Stimulated activated naive CD8-positive, alpha-beta T cell treated with anti-CD3 and anti-CD28 coated beads, Interleukin-15, amount 100 ng/mL, for 72 hours (primary cell): Measurements from ENCODE around the gene RPS27L.
A peak's percentile ranks its signal among the peaks of the same experiment; 100 is the strongest.

Experiments used
- ATAC-seq: fragments of 150-1000 bp; cut with Tn5 transposase; 2 replicates; pipeline ENCODE4 v1.10.0; 2021; ENCODE audit warnings: mild to moderate bottlenecking, moderate library complexity
- DNase-seq, 2 donors: peaks; one replicate each; pipeline ENCODE4 v3.0.0; 2021 to 2022
- H3K27ac Mint-ChIP-seq, 2 donors: one replicate each; pipeline ENCODE4 v1.8.0; 2022; ENCODE audit warnings: mild to moderate bottlenecking in 2 of 2, mixed read lengths in 2 of 2, moderate library complexity in 2 of 2
- H3K27me3 Mint-ChIP-seq: one replicate; pipeline ENCODE4 v1.8.0; 2022; ENCODE audit warnings: mixed read lengths
- H3K4me1 Mint-ChIP-seq: one replicate; pipeline ENCODE4 v1.8.0; 2022; ENCODE audit warnings: mild to moderate bottlenecking, mixed read lengths
- H3K4me3 Mint-ChIP-seq, 2 donors: one replicate each; pipeline ENCODE4 v1.8.0; 2022; ENCODE audit warnings: mild to moderate bottlenecking in 2 of 2, mixed read lengths in 2 of 2, moderate library complexity in 1 of 2
- H3K9me3 Mint-ChIP-seq, 2 donors: one replicate each; pipeline ENCODE4 v1.8.0; 2022; ENCODE audit warnings: mixed read lengths in 2 of 2

The RPS27L gene

DNA sequence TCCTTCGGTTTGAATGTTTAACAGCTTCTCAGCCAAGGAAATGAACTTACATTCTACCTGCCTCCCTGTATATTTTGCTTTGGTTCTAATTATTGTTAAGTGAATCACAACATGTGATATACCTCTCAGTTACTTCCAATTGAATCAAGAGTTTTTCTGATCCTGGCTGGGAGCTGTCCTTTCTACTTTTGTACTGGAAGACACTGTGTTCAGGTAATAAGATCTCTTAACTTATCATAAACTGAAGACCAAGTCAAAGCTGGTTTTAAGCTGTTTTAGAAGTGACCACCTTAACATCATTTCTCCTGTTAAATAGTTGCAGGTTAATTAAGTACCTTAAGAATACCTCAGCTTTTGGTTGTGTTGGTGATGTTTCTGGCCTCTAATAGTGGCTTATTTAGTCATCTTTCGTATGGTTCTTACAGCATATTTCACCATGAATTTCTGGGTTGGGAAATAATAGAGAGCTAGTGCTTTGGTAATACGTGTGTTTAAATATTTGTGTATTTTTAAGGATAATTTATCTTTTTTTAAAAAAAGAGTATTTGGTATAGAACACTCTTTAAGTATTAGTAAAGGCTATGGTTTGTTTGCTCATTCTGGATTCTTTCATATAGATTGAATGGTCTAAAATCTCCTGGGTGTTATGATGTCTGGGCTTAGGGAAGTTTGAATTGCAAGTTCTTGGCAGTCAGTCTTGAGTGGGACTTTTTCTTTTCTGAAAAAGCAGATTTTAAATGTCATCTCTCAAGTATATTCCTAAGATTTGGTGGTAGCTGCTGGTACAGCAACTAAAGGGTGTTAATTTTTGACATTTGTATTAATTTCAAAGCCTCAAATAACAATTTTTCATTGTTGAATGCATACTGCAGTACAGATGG lies 33.7 kb upstream of the RPS27L start:
- DNase-seq (no peak), ATAC-seq (no peak)
- Mint-ChIP-seq H3K27me3 (no peaks in the 10 kb centered on the region), H3K4me1 (peaks cover 57% of the 10 kb centered on the region), H3K27ac (peak overlapping the region; percentile 89 to 98), H3K9me3 (no peaks in the 10 kb centered on the region), H3K4me3 (peak overlapping the region; percentile 95 to 96)

DNA sequence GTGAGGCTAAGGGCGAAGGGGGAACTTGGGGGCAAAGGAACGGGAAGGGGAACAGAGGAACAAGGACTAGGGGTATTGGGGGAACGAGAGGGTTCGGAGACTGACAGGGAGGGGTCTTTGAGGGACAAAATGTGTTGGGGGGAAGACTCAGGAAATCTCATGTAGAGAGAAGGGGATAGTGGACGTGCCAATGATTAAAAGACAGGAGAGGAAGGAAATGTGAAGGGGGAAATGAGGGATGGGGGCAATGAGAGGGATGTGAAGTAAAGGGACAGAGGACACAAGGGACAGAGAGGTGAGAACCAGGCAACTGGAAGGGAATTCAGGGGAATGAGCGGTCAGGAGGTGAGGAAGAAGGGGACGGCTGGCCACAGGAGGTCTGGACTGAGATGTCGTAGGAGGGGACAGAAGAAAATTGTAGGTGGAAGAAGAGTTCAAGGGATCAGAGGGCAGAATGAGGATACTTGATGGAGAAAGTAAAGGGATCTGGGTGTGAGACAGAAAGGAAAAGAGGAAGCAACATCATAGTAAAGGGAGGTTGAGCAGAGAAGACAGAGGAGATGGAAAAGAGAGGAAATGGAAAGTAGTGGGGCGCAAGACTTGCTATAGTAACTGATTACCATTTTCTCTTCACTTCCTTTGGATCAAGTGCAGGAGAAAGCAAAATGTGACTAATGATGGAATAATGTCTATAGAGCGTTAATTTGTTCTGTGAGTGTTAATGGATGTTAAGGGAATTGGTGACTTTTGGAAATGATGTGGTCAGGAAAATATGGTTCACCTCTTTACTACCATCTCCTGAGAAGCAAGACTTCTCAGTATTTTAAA lies 32.9 kb upstream of the RPS27L start:
- peaks cover 49% of the 10 kb centered on the region for H3K4me1 Mint-ChIP-seq
- ATAC-seq = no peak
- peak overlapping the region; percentile 95 to 96 for H3K4me3 Mint-ChIP-seq
- H3K9me3 Mint-ChIP-seq = no peaks in the 10 kb centered on the region
- H3K27ac Mint-ChIP-seq = peak overlapping the region; percentile 89 to 96
- DNase-seq = no peak
- no peaks in the 10 kb centered on the region for H3K27me3 Mint-ChIP-seq

GRCh38 chr15:63188926-63189871 lies 31.9 kb upstream of the RPS27L start, which contains the start of gene RAB8B:
TSS of gene RAB8B (plus strand) at chr15:63189606. CDS start at chr15:63189625, 19 bp downstream.
- peak; percentile 96 to 97 for DNase-seq
- H3K27ac Mint-ChIP-seq = peak within 1 kb of the TSS; percentile 96
- no peaks in the 10 kb centered on the region for H3K27me3 Mint-ChIP-seq
- no peaks in the 10 kb centered on the region for H3K9me3 Mint-ChIP-seq
- peak within 1 kb of the TSS; percentile 95 to 96 for H3K4me3 Mint-ChIP-seq
- ATAC-seq = peak; percentile 84
- peaks cover 41% of the 10 kb centered on the region for H3K4me1 Mint-ChIP-seq

DNA sequence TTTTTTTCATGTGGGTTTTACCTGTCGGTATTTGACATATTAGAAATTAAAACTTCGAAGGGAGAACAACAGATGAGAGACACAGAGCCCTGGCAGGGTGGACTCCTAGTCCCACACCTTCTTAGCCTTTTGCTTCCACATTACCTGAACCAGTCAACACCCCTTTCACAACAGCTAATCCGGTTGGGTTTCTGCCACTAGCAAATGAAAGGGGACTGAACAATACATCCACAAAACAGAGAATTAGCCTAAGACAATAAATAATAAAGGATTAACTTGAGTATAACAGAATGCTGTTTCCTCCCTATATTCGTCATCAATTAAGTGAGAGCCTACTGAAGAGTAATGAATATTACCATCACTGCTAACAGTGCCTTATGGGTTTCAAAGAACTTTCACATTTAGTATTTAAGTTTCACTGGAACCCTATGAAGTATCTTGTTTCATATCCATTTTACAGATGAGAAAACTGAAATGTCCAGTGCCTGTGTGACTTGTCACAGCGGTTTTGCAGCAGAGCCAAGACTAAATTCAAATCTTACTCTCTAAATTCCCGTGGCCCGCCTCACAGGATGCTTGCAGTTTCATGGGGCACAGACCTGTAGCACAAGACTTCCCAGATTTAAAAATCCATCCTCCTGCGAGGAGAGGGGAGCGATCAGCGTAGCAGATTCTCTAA lies 31.1 kb upstream of the RPS27L start:
- ATAC-seq (peak; percentile 27), DNase-seq (peak in 1 of 2 donors; percentile 38)
- Mint-ChIP-seq H3K4me3 (peak overlapping the region; percentile 95 to 96), H3K27me3 (no peaks in the 10 kb centered on the region), H3K4me1 (peaks cover 34% of the 10 kb centered on the region), H3K27ac (peak overlapping the region; percentile 95 to 96), H3K9me3 (no peaks in the 10 kb centered on the region)

- no peak for ATAC-seq
- Mint-ChIP-seq H3K4me1 (peaks cover 28% of the 10 kb centered on the region), H3K27me3 (no peaks in the 10 kb centered on the region), H3K9me3 (no peaks in the 10 kb centered on the region), H3K27ac (no peak overlapping the region), H3K4me3 (no peak overlapping the region)
- DNase-seq = no peak
These were observed 30.4 kb upstream of the RPS27L start for GRCh38 chr15:63187589-63188226.

DNA sequence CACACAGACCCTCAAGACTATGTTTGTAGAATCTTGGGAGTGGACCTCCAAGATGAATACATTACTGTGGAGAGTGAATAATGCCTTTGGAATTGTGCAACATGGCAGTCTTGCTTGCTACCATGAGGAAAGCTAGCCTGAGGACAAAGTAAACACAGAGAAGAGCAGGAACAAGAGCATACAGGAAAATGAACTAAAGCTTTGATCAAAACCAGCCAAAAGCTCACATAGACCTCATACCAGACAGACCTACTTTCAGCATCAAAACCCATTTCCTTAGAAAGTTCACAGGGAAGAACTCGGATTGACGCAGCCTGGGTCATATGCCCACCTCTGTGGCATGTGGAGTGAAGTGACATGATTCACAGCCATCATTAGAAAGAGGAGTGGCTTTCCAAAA lies 28.8 kb upstream of the RPS27L start:
- Mint-ChIP-seq H3K27ac (no peak overlapping the region), H3K9me3 (no peaks in the 10 kb centered on the region), H3K27me3 (no peaks in the 10 kb centered on the region), H3K4me1 (peaks cover 17% of the 10 kb centered on the region), H3K4me3 (no peak overlapping the region)
- DNase-seq (no peak), ATAC-seq (no peak)

GRCh38 chr15:63185206-63185605 lies 27.9 kb upstream of the RPS27L start:
- H3K27ac Mint-ChIP-seq = peak overlapping the region in 1 of 2 donors; percentile 74
- no peaks in the 10 kb centered on the region for H3K9me3 Mint-ChIP-seq
- H3K4me1 Mint-ChIP-seq = peaks cover 17% of the 10 kb centered on the region
- H3K27me3 Mint-ChIP-seq = no peaks in the 10 kb centered on the region
- no peak overlapping the region for H3K4me3 Mint-ChIP-seq
- ATAC-seq (no peak), DNase-seq (no peak)

- no peaks in the 10 kb centered on the region for H3K9me3 Mint-ChIP-seq
- no peak overlapping the region for H3K27ac Mint-ChIP-seq
- DNase-seq = no peak
- H3K4me1 Mint-ChIP-seq = peaks cover 16% of the 10 kb centered on the region
- no peaks in the 10 kb centered on the region for H3K27me3 Mint-ChIP-seq
- no peak for ATAC-seq
- no peak overlapping the region for H3K4me3 Mint-ChIP-seq
These were observed 24.4 kb upstream of the RPS27L start for GRCh38 chr15:63181648-63182047.

- H3K27me3 Mint-ChIP-seq = no peaks in the 10 kb centered on the region
These were observed 23.5 kb upstream of the RPS27L start for GRCh38 chr15:63180746-63181145.

GRCh38 chr15:63178034-63178433 lies 20.8 kb upstream of the RPS27L start:
- no peaks in the 10 kb centered on the region for H3K9me3 Mint-ChIP-seq
- DNase-seq = no peak
- no peak overlapping the region for H3K4me3 Mint-ChIP-seq

More at GRCh38 chr15:63180746-63181145, 23.5 kb upstream of the RPS27L start:
- Mint-ChIP-seq H3K9me3 (no peaks in the 10 kb centered on the region), H3K4me1 (peaks cover 16% of the 10 kb centered on the region), H3K4me3 (no peak overlapping the region), H3K27ac (no peak overlapping the region)
- ATAC-seq = no peak
- DNase-seq = no peak

DNA sequence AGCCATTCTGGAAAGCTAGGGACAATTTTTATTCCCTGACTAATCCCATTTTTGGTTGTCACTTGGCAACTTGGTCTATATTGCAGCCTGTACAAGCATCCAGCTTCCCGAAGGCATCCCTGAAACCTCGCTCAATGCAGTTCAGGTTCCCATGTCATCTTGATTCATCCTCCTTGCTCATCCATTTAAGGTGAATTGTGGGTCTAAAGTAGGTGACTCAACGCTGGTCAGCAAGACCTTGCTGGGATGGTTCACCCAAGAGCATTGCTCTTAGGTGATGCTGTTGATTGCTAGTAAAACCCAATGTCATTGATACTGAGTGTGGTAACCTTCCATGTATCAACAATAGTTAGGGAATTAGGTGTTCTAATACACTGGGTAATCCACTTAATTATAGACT lies 19.0 kb upstream of the RPS27L start:
- no peak overlapping the region for H3K4me3 Mint-ChIP-seq
- H3K27me3 Mint-ChIP-seq = no peaks in the 10 kb centered on the region
- H3K4me1 Mint-ChIP-seq = peaks cover 16% of the 10 kb centered on the region
- no peak overlapping the region for H3K27ac Mint-ChIP-seq
- DNase-seq = no peak
- ATAC-seq = no peak
- H3K9me3 Mint-ChIP-seq = no peaks in the 10 kb centered on the region

More at GRCh38 chr15:63178034-63178433, 20.8 kb upstream of the RPS27L start:
- Mint-ChIP-seq H3K4me1 (peaks cover 16% of the 10 kb centered on the region), H3K27me3 (no peaks in the 10 kb centered on the region), H3K27ac (peak overlapping the region in 1 of 2 donors; percentile 76)
- no peak for ATAC-seq

DNA sequence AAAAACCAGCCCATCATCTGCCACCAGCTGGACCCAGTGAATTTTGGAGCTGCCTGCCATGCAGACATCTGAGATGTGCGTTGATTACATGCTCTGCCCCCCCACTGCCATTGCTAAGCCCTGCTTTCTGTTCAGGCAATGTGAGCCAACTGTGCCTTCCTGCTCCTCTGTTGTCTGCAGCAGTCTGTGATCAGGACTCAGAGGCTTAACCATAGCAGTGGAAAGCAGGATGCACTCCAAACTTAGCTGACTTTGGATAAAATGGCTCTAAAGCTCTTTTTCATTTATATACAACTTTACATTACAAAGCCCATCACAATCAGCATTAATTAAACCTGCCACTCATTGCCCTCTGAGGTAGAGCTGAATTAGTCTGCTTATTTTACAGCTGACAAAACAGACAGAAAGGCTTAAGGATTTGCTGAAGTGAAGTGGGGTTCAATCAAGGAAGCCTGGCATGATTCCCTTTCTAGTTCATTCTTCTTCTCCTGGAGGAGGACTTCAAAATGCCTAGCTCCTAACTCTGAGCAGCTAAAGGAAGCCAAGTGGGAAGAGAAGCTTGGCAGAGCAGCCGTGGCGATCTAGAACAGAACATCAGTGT lies 15.7 kb upstream of the RPS27L start:
- Mint-ChIP-seq H3K4me1 (peaks cover 12% of the 10 kb centered on the region), H3K4me3 (no peak overlapping the region), H3K27me3 (no peaks in the 10 kb centered on the region), H3K9me3 (no peaks in the 10 kb centered on the region), H3K27ac (no peak overlapping the region)
- no peak for DNase-seq
- no peak for ATAC-seq

GRCh38 chr15:63172376-63172775 lies 15.1 kb upstream of the RPS27L start:
- no peak overlapping the region for H3K27ac Mint-ChIP-seq
- no peaks in the 10 kb centered on the region for H3K9me3 Mint-ChIP-seq
- no peaks in the 10 kb centered on the region for H3K27me3 Mint-ChIP-seq
- H3K4me3 Mint-ChIP-seq = no peak overlapping the region
- no peak for ATAC-seq
- H3K4me1 Mint-ChIP-seq = peaks cover 6% of the 10 kb centered on the region
- no peak for DNase-seq

DNA sequence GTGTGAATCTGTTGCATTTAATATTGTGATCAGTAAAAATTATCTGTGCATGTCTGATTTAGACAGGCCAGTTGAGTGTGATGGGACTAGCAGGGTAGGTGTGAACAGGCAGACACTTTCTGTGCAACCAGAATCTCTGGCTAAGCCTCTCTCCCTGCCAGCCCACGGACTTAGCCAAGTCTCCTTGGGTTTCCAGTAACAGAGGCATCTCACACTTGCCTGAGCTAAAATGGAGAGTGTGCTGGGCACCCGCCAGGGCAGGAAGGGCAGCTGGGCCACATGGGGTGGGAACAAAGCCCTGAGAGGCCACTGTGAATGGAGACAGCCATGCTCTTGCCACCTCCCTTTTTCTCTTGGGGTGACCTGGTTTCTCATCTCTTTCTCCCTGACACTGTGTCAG lies 12.5 kb upstream of the RPS27L start:
- Mint-ChIP-seq H3K27me3 (no peaks in the 10 kb centered on the region), H3K4me3 (no peak overlapping the region), H3K4me1 (no peaks in the 10 kb centered on the region), H3K27ac (no peak overlapping the region), H3K9me3 (no peaks in the 10 kb centered on the region)
- DNase-seq (no peak), ATAC-seq (no peak)
